ENCODE measurements around the gene LMO1. TPM values are rescaled to one million over a fixed set of nuclear protein-coding genes. Genes with fewer than 3 reads are reported as not detected.

The LMO1 gene
- total RNA-seq, 2 donors from 2014 or later = 0.18 TPM; not detected in 1

GRCh38 chr11:8251616-8252295 lies 11.9 kb downstream of the LMO1 start:
- peak in 1 of 2 donors; percentile 6 for ATAC-seq
- no peak for DNase-seq

GRCh38 chr11:8250981-8251615 lies 12.6 kb downstream of the LMO1 start:
- intact Hi-C loops (cut with DNase I) = no loop called here
- DNase-seq (no peak), ATAC-seq (no peak)

More at GRCh38 chr11:8251616-8252295, 11.9 kb downstream of the LMO1 start:
- intact Hi-C loops (cut with DNase I) = no loop called here

- peak in 1 of 2 donors; percentile 30 for ATAC-seq
- intact Hi-C loops (cut with DNase I) = no loop called here
- DNase-seq = no peak
Measured at GRCh38 chr11:8250434-8250833, 13.2 kb downstream of the LMO1 start.

GRCh38 chr11:8249482-8249881 lies 14.2 kb downstream of the LMO1 start:
- no peak for ATAC-seq
- intact Hi-C loops (cut with DNase I) = no loop called here
- no peak for DNase-seq

GRCh38 chr11:8248786-8249185 lies 14.9 kb downstream of the LMO1 start:
- DNase-seq (no peak), ATAC-seq (peak in 1 of 2 donors; percentile 20)
- intact Hi-C loops (cut with DNase I) = no loop called here

GRCh38 chr11:8247312-8247711 lies 16.4 kb downstream of the LMO1 start:
- no peak for ATAC-seq
- intact Hi-C loops (cut with DNase I) = no loop called here

GRCh38 chr11:8243458-8243857 lies 20.2 kb downstream of the LMO1 start:
- ATAC-seq (no peak), DNase-seq (no peak)
- intact Hi-C loops (cut with DNase I) = no loop called here

More at GRCh38 chr11:8247312-8247711, 16.4 kb downstream of the LMO1 start:
- DNase-seq = no peak

GRCh38 chr11:8242499-8243280 lies 21.0 kb downstream of the LMO1 start:
- DNase-seq = no peak
- intact Hi-C loops (cut with DNase I) = no loop called here
- no peak for ATAC-seq

- DNase-seq (no peak), ATAC-seq (no peak)
- intact Hi-C loops (cut with DNase I) = no loop called here
Measured at GRCh38 chr11:8242118-8242475, 21.6 kb downstream of the LMO1 start.

GRCh38 chr11:8241373-8242117 lies 22.1 kb downstream of the LMO1 start:
- DNase-seq = no peak
- ATAC-seq = no peak
- intact Hi-C loops (cut with DNase I) = no loop called here

- ATAC-seq (no peak), DNase-seq (no peak)
- intact Hi-C loops (cut with DNase I) = no loop called here
Measured at GRCh38 chr11:8239536-8240228, 24.0 kb downstream of the LMO1 start.

- no peak for DNase-seq
- intact Hi-C loops (cut with DNase I) = no loop called here
Measured at GRCh38 chr11:8239040-8239439, 24.6 kb downstream of the LMO1 start.

GRCh38 chr11:8237453-8237852 lies 26.2 kb downstream of the LMO1 start:
- DNase-seq = no peak
- ATAC-seq = no peak
- intact Hi-C loops (cut with DNase I) = no loop called here

More at GRCh38 chr11:8239040-8239439, 24.6 kb downstream of the LMO1 start:
- no peak for ATAC-seq

GRCh38 chr11:8235925-8236324 lies 27.8 kb downstream of the LMO1 start:
- intact Hi-C loops (cut with DNase I) = no loop called here
- DNase-seq (no peak), ATAC-seq (no peak)

GRCh38 chr11:8234910-8235309 lies 28.8 kb downstream of the LMO1 start:
- intact Hi-C loops (cut with DNase I) = no loop called here
- DNase-seq (no peak), ATAC-seq (no peak)

- intact Hi-C loops (cut with DNase I) = no loop called here
- DNase-seq = no peak
Measured at GRCh38 chr11:8234425-8234821, 29.3 kb downstream of the LMO1 start.

GRCh38 chr11:8233691-8234424 lies 29.8 kb downstream of the LMO1 start:
- DNase-seq (no peak), ATAC-seq (peak; percentile 65 to 94)
- intact Hi-C loops (cut with DNase I) = no loop called here

More at GRCh38 chr11:8234425-8234821, 29.3 kb downstream of the LMO1 start:
- ATAC-seq = peak in 1 of 2 donors; percentile 50
